Measurements from ENCODE around the gene MPP1. TPM values are rescaled to one million over a fixed set of nuclear protein-coding genes. Genes with fewer than 3 reads are reported as not detected.

Gene MPP1
- total RNA-seq, 1 donor from 2014 or later: 13.3 TPM

DNA sequence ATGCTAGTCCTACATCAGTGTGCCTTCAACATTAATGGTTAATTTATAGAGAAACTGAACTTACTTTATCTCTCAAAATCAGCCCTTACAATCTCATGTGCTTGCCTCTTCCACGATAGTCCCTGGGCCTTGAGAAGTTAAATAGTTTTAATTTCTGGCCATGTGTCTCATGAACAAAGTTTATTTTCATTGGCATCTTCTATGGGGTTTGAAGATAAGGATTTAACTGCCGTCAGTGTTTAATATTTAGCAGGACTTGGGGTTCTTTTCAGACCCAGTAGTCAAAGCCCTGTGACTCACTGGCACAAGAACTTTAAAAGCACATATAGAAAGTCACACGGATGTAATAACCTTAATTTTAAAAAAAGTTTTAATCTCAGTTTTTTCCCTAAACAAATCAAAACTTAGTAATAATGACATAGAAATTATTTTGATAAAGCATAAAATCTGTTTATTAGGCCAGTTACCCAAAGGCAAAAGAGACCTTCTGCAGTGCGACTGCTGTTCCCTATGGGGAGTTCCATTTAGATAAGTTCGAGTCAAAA lies 10.1 kb upstream of the MPP1 start:
- Mint-ChIP-seq H3K36me3 (ENCODE audit: low read depth) (no peaks in the 10 kb centered on the region), H3K4me3 (ENCODE audit: unreplicated experiment) (no peak overlapping the region)

DNA sequence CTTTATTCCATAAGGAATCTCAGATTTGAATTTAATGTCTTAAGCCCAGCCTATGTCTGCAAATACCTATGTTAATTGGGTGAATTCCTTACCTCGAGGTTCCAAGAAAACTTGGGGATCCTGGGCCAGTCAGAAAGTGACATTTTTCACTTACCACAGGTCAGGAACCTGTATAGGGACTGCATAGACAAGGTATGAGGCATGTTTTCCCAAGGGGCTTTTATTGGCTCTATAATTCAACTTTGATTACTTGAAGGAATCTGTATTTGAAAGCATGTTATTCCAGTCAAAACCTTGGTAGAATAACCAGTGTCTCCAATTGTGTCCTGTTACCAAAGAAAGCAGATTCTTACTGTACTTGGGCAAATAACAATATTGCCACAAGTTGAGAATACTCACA lies 8.5 kb upstream of the MPP1 start:
- H3K9me3 Mint-ChIP-seq (ENCODE audit: low read depth): peaks cover 11% of the 10 kb centered on the region
- DNase-seq (ENCODE audit: low spot score): no peak
- no peak overlapping the region for H3K4me3 Mint-ChIP-seq (ENCODE audit: unreplicated experiment)
- no peaks in the 10 kb centered on the region for H3K36me3 Mint-ChIP-seq (ENCODE audit: low read depth)
- TF ChIP-seq, protein P1, sequence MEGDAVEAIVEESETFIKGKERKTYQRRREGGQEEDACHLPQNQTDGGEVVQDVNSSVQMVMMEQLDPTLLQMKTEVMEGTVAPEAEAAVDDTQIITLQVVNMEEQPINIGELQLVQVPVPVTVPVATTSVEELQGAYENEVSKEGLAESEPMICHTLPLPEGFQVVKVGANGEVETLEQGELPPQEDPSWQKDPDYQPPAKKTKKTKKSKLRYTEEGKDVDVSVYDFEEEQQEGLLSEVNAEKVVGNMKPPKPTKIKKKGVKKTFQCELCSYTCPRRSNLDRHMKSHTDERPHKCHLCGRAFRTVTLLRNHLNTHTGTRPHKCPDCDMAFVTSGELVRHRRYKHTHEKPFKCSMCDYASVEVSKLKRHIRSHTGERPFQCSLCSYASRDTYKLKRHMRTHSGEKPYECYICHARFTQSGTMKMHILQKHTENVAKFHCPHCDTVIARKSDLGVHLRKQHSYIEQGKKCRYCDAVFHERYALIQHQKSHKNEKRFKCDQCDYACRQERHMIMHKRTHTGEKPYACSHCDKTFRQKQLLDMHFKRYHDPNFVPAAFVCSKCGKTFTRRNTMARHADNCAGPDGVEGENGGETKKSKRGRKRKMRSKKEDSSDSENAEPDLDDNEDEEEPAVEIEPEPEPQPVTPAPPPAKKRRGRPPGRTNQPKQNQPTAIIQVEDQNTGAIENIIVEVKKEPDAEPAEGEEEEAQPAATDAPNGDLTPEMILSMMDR (IDR thresholded peaks at IDR 0.05): no peak
- no peak overlapping the region for H3K27ac Mint-ChIP-seq (ENCODE audit: unreplicated experiment)
- peaks cover 8% of the 10 kb centered on the region for H3K27me3 Mint-ChIP-seq (ENCODE audit: low read depth)
- H3K4me1 Mint-ChIP-seq (ENCODE audit: low read depth): peaks cover 3% of the 10 kb centered on the region

More for the DNA sequence above, 10.1 kb upstream of the MPP1 start:
- Mint-ChIP-seq H3K9me3 (ENCODE audit: low read depth) (peaks cover 4% of the 10 kb centered on the region), H3K27me3 (ENCODE audit: low read depth) (peaks cover 8% of the 10 kb centered on the region), H3K27ac (ENCODE audit: unreplicated experiment) (no peak overlapping the region), H3K4me1 (ENCODE audit: low read depth) (peaks cover 3% of the 10 kb centered on the region)
- TF ChIP-seq, protein P1 (IDR thresholded peaks at IDR 0.05): no peak
- DNase-seq (ENCODE audit: low spot score): no peak

DNA sequence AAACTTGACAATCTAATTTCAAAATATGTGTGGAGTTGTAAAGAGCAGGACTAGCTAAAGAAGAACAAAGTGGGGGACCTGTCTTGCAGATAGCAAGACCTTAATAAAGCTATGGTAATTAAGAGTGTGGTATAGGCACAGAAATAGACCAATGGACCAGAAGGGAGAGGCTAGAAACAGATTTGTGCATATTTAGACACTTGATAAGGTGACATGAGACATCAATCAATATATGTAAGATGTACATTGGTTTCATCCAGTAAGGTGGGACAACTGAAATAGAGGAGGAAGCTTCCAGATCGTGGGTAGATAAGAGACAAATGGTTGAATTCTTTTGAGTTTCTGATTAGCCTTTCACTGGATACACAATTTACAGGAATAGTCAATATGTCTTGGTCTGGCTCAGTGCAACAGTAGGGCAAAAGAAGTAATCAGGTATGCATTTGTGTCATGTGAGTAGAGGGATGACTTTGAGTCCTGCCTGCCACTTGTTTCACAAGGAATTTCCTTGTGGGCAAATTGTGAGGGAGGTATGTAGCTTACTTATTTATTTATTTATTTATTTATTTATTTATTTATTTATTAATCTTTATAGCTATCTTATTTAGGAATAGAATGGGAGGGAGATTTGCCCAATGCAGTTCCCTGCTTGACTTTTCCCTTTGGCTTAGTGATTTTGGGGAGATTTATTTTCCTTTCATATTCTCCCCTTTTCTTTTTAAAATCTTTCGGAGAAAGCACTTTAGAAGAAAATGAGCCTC lies 7.2 kb upstream of the MPP1 start:
- Mint-ChIP-seq H3K4me1 (ENCODE audit: low read depth) (peaks cover 3% of the 10 kb centered on the region), H3K4me3 (ENCODE audit: unreplicated experiment) (no peak overlapping the region), H3K27me3 (ENCODE audit: low read depth) (peaks cover 8% of the 10 kb centered on the region), H3K27ac (ENCODE audit: unreplicated experiment) (no peak overlapping the region), H3K9me3 (ENCODE audit: low read depth) (peaks cover 22% of the 10 kb centered on the region), H3K36me3 (ENCODE audit: low read depth) (no peaks in the 10 kb centered on the region)
- no peak for DNase-seq (ENCODE audit: low spot score)
- TF ChIP-seq, protein P1 (IDR thresholded peaks at IDR 0.05): no peak

DNA sequence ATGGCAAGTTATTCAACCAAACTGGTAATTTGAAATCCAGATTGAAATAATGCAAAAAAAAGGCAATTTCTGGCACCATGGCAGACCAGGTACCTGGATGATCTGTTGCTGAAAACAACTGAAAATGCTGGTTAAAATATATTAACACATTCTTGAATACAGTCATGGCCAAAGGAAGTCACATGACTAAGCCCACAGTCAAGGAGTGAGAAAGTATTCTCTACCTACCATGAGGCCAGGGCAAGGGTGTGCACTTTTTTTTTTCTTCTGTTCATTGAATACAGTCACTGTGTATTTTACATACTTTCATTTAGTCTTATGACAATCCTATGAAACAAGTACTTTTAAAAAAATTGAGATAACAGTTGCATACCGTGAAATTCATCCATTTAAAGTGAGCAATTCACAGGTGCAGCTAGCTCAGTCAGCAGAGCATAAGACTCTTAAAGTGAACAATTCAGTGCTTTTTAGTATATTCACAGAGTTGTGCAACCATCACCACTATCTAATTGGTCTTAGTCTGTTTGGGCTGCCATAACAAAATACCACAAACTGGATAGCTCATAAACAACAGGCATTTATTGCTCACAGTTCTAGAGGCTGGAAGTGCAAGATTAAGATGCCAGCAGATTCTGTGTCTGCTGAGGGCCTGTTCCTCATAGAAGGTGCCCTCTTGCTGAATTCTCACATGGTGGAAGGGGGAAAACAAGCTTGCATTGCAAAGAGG lies 4.8 kb upstream of the MPP1 start:
- Mint-ChIP-seq H3K9me3 (ENCODE audit: low read depth) (peaks cover 36% of the 10 kb centered on the region), H3K36me3 (ENCODE audit: low read depth) (no peaks in the 10 kb centered on the region)

More for the DNA sequence above, 4.8 kb upstream of the MPP1 start:
- H3K4me3 Mint-ChIP-seq (ENCODE audit: unreplicated experiment): no peak overlapping the region
- peaks cover 8% of the 10 kb centered on the region for H3K27me3 Mint-ChIP-seq (ENCODE audit: low read depth)
- no peak for DNase-seq (ENCODE audit: low spot score)
- no peak overlapping the region for H3K27ac Mint-ChIP-seq (ENCODE audit: unreplicated experiment)
- H3K4me1 Mint-ChIP-seq (ENCODE audit: low read depth): peaks cover 7% of the 10 kb centered on the region
- TF ChIP-seq, protein P1 (IDR thresholded peaks at IDR 0.05): no peak
